AG08395 (cell line): ENCODE results near the gene OTC.

ENCODE experiments used
- DNase-seq: peaks from one replicate; pipeline ENCODE4 v3.0.0; 2012; ENCODE audit warnings: mixed read lengths, low spot score

Gene OTC

GRCh38 chrX:38357747-38358673, 5.6 kb downstream of the OTC start:
- no peak for DNase-seq

- DNase-seq: no peak
Observed at GRCh38 chrX:38363046-38363445, 10.6 kb downstream of the OTC start.

GRCh38 chrX:38365954-38366353, 13.6 kb downstream of the OTC start:
- no peak for DNase-seq

- DNase-seq: no peak
Observed at GRCh38 chrX:38368774-38369173, 16.4 kb downstream of the OTC start.

GRCh38 chrX:38371641-38372040, 19.2 kb downstream of the OTC start:
- DNase-seq: no peak

- DNase-seq: no peak
Observed at GRCh38 chrX:38374431-38374830, 22.0 kb downstream of the OTC start.

GRCh38 chrX:38375891-38376290, 23.5 kb downstream of the OTC start:
- DNase-seq: peak; percentile 4

- no peak for DNase-seq
Observed at GRCh38 chrX:38376747-38377146, 24.3 kb downstream of the OTC start.

GRCh38 chrX:38379088-38379487, 26.7 kb downstream of the OTC start:
- no peak for DNase-seq

- DNase-seq: no peak
Observed at GRCh38 chrX:38382663-38383062, 30.3 kb downstream of the OTC start.

GRCh38 chrX:38400389-38400910, 48.0 kb downstream of the OTC start:
- DNase-seq: no peak

GRCh38 chrX:38402118-38402517, 49.7 kb downstream of the OTC start:
- DNase-seq: no peak

- no peak for DNase-seq
Observed at GRCh38 chrX:38403834-38404233, 51.4 kb downstream of the OTC start.

GRCh38 chrX:38407126-38407525, 54.7 kb downstream of the OTC start:
- DNase-seq: no peak

GRCh38 chrX:38409289-38409688, 56.9 kb downstream of the OTC start:
- DNase-seq: no peak

GRCh38 chrX:38426785-38427184, 74.4 kb downstream of the OTC start:
- no peak for DNase-seq

GRCh38 chrX:38431525-38431924, 79.1 kb downstream of the OTC start:
- no peak for DNase-seq

- DNase-seq: no peak
Observed at GRCh38 chrX:38435130-38435529, 82.7 kb downstream of the OTC start.

- no peak for DNase-seq
Observed at GRCh38 chrX:38437093-38437492, 84.7 kb downstream of the OTC start.

- no peak for DNase-seq
Observed at GRCh38 chrX:38438321-38438720, 85.9 kb downstream of the OTC start.

- DNase-seq: no peak
Observed at GRCh38 chrX:38452603-38453002, 100.2 kb downstream of the OTC start.

- DNase-seq: no peak
Observed at GRCh38 chrX:38458071-38458470, 105.7 kb downstream of the OTC start.

GRCh38 chrX:38462257-38462656, 109.9 kb downstream of the OTC start:
- DNase-seq: no peak

- no peak for DNase-seq
Observed at GRCh38 chrX:38465686-38466085, 113.3 kb downstream of the OTC start.
